GM19328 (cell line): ENCODE measurements around the gene BCAS4.

Experiments used
- ATAC-seq: cut with Tn5 transposase; IDR thresholded peaks from one replicate; pipeline ENCODE4 v1.9.1; 2021; ENCODE audit warnings: mild to moderate bottlenecking, moderate library complexity; ENCODE audit not compliant: unreplicated experiment

Gene BCAS4

DNA sequence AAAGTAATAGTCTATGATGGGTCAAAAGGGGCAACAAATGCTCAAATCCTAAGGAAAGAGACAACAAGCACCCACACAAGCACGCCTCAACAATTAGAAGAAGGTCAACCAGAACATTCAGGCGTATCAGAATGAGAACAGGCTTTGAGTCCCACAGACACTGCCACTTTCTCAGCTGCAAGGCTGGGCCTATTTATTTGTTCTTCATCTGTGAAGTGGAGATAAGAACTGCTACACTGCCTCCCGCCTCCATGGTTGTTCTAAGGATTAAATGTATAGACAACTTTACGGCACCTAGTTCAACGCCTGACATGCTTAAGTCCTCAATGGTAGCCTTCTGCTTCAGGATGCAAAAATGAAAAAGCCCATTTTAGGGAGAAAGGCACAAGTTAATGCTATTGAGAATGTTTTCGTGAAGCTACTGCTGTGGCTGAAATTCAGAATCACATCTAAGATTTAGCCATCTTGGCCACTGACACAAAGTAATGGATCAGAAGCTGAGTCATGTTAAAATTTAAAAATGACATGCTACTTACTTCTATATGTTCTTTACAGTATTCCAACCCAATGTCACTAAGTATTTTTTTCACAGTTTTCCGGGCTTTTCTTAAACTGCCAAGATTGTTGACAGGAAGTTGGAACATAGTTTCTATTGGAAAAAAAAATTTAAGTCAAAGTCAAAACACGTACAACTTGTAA is 108.6 kb downstream of the BCAS4 start:
- no peak for ATAC-seq

DNA sequence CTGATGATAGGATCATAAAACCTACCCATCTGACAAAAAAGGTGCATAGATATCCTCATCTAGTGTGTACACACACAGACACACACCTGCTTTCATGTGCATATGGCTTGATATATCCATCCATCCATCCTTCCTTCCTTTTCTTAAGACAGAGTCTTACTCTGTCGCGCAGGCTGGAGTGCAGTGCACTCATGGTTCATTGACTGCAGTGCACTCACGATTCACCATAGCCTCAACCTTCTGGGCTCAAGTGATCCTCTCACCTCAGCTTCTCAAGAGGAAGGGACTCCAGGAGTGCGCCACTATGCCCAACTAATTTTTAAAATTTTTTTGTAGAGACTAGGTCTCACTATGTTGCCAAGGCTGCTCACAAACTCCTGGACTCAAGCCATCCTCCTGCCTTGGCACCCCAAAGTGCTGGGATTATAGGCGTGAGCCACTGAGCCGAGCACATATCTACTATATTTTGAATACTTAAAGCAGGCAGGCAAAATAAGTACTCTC is 109.3 kb downstream of the BCAS4 start:
- no peak for ATAC-seq

DNA sequence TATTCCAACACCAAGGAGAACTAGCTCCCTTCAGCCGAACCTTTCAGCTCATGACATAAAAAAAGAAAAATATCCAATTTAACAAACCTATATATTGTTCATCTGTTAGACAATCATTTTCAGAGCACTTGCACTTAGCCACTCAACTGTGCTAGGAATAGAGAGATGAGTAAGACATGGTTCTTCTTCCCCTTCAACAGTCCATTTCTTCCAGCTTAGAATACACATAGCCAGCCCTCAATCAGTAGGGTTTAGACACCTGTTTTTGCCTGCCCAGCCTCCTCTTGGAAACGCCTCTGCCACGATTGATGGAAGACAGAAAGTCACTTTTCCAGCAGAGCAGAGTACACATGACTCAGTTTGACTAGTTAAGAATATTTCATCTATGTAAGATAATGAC is 114.6 kb downstream of the BCAS4 start:
- no peak for ATAC-seq

DNA sequence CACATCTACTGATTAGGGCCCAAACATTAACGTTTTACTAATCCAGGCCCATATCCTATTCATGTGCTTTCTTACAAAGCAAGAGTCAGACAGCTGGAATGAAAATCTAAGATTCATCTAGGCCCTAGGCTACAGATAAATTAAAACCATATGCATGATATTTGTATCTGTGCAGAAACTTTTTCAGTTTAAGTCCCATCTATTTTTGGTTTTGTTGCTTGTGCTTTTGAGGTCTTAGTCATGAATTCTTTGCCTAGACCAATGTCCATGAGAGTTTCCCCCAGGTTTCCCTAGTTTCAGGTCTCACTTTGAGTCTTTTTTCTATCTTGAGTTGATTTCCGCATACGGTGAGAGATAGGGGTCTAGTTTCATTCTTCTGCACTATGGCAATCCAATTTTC is 116.2 kb downstream of the BCAS4 start:
- no peak for ATAC-seq

DNA sequence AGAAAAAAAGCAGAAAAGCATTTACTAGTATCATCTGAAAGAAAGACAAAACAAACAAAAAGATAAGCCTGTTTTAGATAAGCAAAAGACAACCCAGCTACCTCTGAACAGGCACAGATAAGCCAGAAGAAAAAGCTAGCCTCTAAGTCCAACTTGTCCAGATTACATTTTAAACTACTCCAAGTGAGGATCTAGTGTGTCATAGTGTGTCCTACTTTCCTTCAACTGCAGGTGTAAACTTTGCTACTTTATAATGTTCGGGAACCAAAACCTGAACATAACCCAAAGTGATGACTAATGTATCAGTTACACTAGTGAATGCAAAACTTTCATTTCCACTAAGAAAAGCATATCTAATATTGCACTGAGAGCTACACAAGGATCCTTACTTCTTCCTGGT is 116.9 kb downstream of the BCAS4 start:
- ATAC-seq: no peak

DNA sequence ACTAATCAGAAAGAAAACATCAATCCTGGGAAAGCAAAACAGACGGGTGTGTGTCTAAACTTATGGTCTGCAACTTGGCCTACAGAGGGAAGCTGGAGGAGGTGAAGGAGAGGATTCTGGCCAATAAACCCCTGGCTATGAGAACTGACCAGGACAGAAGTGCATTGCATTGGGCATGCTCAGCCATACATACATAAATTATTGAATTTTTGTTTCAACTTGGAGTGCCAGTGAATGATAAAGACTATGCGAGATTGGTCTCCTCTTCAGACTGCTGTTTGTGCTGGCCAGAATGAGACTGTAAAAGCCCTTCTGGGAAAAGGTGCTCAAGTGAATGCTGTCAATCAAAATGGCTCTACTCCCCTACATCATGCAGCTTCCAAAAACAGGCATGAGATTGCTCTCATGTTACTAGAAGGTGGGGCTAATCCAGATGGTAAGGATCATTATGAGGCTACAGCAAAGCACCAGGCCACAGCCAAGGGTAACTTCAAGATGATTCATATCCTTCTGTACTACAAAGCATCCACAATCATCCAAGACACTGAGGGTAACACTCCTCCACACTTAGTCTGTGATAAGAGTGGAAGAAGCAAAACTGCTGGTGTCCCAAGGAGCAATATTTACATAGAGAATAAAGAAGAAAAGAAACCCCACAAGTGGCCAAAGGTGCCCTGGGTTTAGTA is 119.0 kb downstream of the BCAS4 start:
- no peak for ATAC-seq

DNA sequence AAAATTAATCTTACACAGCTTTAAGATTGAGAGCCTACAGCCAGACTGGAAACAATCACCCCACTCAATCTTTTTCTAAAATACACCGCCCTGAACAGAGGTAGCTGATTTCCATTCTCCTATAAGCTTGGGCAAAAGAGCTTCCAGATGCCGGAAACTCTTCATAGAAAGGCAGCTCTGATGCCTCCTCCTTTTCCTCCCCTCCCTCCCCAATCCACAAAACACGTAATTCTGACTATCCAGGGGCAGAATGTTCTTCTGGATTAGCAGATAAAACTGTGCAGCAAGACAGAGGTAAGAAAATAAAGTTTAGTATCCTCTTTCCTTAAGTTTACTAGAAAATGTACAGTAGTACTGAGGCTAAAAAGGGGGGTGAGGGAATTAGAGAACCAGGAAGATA is 120.6 kb downstream of the BCAS4 start:
- no peak for ATAC-seq

DNA sequence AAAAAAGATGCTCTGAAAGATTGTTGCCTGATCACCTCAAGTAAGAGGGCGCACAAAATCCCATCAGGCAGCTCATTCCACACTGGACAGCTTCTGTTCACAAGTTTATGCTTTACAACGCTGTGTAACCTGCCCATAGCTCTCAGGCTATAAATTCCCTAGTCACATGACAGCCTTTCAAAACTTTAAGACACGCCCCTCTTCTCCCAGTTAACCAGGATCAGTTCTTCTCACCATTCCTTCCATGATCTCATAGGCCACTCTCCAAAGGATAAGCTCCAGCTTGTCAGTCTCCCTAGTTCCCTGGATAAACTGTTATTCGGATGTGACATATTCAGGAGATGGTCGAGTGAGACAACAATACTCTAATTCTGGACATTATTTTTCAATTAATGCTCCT is 121.4 kb downstream of the BCAS4 start:
- no peak for ATAC-seq

DNA sequence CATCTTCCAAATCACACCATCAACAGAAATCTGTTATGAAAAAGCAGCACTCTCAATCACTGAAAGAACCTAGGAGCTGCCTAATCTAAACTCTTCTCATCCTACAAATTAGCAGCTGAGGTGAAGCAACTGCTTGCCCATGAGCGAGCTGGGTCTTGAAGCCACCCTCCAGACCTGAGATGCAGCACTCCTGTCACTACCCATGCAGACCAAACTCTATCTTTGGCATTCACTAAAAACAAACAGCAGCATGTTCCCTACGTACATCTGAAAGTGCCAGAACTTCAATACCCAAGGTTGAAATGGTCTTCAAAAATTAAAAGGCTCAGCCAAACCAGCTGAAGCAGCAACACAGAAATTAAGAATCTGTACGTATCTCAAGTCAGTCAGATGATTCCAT is 122.1 kb downstream of the BCAS4 start:
- ATAC-seq: no peak

DNA sequence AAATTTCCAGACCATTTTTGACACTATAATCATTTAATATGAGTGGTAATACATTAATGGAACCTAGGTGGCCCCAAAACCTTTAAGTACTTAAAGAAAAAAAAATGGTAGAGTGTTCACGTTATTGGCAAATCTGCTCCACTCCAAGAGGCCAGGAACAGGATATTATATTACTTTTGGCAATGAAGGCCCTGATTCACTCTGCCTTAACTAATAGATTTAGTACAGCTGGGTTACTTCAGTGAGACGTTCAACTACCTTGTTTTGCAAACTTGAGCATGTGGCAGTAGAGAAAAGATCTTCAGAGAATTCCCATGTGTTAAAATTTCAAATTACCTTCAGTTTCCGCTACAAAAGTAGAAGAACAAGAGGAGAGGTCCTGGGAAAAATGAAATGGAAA is 123.5 kb downstream of the BCAS4 start:
- ATAC-seq: no peak

DNA sequence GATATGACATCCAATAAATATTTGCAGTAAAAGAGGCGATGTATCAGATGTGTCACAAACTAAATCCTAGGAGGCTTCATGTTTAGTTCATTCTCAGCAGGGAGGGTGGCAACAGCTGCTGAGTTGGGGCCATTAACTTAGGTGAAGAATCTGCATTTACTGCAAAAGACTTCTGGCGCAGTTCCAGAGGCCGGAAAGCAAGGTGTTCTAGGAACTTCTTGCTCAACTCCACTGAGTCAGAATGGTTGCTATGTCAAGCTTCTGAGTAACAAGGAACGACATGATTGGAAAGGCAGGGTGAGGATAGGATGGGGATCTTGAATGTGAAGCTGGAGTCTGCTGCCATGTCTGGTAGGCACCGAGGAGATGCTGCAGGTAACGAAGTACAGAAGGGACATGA is 124.7 kb downstream of the BCAS4 start:
- no peak for ATAC-seq

DNA sequence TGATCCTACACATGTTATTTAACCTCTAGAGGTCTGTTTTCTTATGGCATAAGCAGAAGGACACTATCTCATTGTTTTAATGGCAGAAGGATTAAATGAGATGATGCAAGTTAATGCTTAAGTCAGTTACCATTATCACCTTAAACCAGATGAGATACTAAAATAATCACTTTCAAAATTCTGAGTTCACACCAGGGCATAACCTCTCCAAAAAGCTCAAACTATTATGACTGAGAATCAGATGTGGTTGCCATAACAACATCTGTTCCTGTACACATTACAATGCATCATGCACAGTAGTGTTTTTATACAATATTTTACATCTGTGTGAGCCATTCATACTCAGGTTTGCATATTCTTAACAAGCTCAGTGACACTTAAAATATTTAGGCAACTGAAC is 126.1 kb downstream of the BCAS4 start:
- ATAC-seq: no peak

DNA sequence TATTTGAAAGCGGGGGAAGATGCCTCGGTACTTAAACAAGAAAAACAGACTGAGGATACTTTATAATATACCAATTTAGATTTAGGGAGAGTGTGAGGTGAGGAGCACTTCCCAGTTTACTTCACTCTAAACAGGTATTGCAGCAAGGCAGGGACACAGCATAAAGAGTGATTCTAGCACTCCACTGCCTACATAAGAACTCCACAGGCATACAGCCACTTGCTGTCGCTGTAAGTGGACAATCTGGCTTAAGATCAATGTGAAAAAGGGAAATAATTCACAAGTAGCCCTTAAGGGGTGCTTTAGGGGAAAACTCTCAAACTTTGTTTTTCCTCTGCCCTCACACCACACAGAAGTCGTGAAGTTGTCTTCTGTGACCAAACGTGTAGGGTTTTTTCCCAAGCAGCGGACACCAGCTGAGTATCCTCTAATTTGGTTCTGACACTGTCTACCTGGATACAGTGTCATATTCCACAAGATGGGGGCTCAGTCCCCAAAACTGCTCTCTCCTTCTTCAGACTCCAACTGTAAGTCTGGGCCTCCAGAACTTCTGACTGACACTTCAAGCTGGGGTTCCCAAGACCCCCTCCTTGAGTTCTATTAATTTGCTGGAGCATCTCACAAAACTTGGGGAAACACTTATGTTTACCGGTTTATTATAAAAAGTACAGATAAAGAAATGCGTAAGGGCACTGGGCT is 127.1 kb downstream of the BCAS4 start:
- no peak for ATAC-seq

DNA sequence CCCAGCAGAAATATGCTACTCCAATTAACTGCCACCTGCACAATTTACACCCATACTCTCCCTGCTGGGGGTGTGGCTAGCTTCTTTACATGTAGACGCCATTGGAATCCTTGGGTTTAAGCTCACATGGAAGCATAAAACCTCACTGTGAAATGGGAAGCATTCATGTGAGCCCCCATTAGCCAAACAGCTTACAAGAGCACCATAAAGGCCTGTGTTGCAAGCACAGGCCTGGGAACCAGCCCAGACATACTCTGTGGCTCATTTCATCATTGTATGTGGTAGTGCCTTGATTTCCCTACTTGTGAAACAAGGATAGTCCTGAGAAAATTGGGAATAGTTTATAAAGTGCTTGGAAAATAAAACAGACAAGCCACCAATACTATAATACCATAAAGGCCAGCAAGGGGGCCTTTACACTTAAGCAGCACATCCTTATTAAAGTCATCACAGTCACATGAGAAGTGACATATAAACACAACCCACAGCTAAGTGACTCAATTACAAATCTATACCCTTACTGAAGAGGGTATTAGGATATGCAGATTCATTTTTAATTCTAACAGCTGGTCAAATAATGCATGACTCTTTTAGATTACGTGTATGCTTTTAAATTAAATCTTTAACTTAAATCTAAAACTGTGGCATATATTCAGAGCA is 129.5 kb downstream of the BCAS4 start:
- ATAC-seq: no peak

DNA sequence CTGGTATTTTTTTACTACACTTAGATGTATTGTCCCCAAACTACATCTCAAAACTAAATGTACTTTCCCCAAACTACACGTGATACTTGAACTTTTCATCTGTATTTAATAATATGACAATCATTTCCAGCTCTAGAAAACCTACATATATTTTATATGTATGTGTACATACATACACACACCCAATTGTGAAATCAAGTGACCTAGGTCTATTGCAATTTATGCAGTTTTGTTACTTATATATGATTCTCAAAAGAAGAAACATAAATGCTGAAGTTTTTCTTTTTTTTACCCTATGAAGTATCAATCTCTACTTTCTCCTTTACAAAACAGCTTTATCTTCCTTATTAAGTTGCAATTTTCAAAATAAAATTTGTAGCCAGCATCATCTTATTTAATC is 131.7 kb downstream of the BCAS4 start:
- no peak for ATAC-seq
